OCI-LY3 (cell line): ENCODE data around the gene SCARB2.

Experiments used
- CTCF ChIP-seq: fragments of 200-600, 300-600 bp; sonication (generic); IDR thresholded peaks from 2 replicates; pipeline ENCODE4 v1.5.1; 2014; ENCODE audit warnings: antibody characterized with exemption, low read length, low read depth
- EZH2phosphoT487 ChIP-seq: fragments of 200-600 bp; shearing (Covaris generic); IDR thresholded peaks from 2 replicates; pipeline ENCODE4 v1.6.1; 2018; ENCODE audit warnings: antibody characterized with exemption, mixed run types, low read depth

GRCh38 chr4:76246025-76246424 is 32.4 kb upstream of the SCARB2 start:
- TF ChIP-seq CTCF (no peak), EZH2phosphoT487 (no peak)
